Progenitor cell of endocrine pancreas (in vitro differentiated cells): Measurements from ENCODE around the gene CACNB4. TPM values are rescaled to one million over a fixed set of nuclear protein-coding genes. Genes with fewer than 3 reads are reported as not detected.

ENCODE experiments used
- DNase-seq: peaks from one replicate; pipeline ENCODE4 v3.0.0; 2021; ENCODE audit warnings: low spot score; ENCODE audit not compliant: unreplicated experiment
- H3K27ac Mint-ChIP-seq: 2 replicates; pipeline ENCODE4 v1.8.0; 2021; ENCODE audit warnings: mild to moderate bottlenecking, moderate library complexity, mixed read lengths
- H3K27me3 Mint-ChIP-seq: 2 replicates; pipeline ENCODE4 v1.8.0; 2021; ENCODE audit warnings: mixed read lengths
- H3K36me3 Mint-ChIP-seq: 2 replicates; pipeline ENCODE4 v1.8.0; 2022; ENCODE audit warnings: mixed read lengths; ENCODE audit not compliant: insufficient read depth
- H3K4me1 Mint-ChIP-seq: 2 replicates; pipeline ENCODE4 v1.8.0; 2021; ENCODE audit warnings: low read depth, mixed read lengths
- H3K4me3 Mint-ChIP-seq: 2 replicates; pipeline ENCODE4 v1.8.0; 2021; ENCODE audit warnings: low read depth, mild to moderate bottlenecking, moderate library complexity, mixed read lengths
- H3K9me3 Mint-ChIP-seq: 2 replicates; pipeline ENCODE4 v1.8.0; 2021; ENCODE audit warnings: low read depth, mixed read lengths
- CTCF ChIP-seq: fragments of 200-600 bp; sonication (generic); IDR thresholded peaks from one replicate; pipeline ENCODE4 v1.5.0; 2021; ENCODE audit warnings: antibody characterized with exemption, mild to moderate bottlenecking; ENCODE audit not compliant: unreplicated experiment
- total RNA-seq: library from RNA; stranded (reverse); gene quantifications from 2 replicates; pipeline ENCODE4 v1.2.1, GENCODE V29; 2021

The CACNB4 gene
- total RNA-seq, 1 donor from 2014 or later, result 2.5 TPM

GRCh38 chr2:151959238-151959637, 139.6 kb downstream of the CACNB4 start:
- H3K4me3 Mint-ChIP-seq, result no peak overlapping the region
- H3K36me3 Mint-ChIP-seq, result no peaks in the 10 kb centered on the region
- no peaks in the 10 kb centered on the region for H3K4me1 Mint-ChIP-seq
- no peaks in the 10 kb centered on the region for H3K9me3 Mint-ChIP-seq
- no peak for DNase-seq
- peaks cover 4% of the 10 kb centered on the region for H3K27me3 Mint-ChIP-seq
- no peak overlapping the region for H3K27ac Mint-ChIP-seq
- no peak for TF ChIP-seq CTCF

GRCh38 chr2:151953467-151953866, 145.4 kb downstream of the CACNB4 start:
- H3K4me3 Mint-ChIP-seq, result no peak overlapping the region
- no peak for DNase-seq
- no peaks in the 10 kb centered on the region for H3K36me3 Mint-ChIP-seq
- H3K4me1 Mint-ChIP-seq, result no peaks in the 10 kb centered on the region
- no peak for TF ChIP-seq CTCF
- H3K27me3 Mint-ChIP-seq, result peaks cover 10% of the 10 kb centered on the region
- H3K27ac Mint-ChIP-seq, result no peak overlapping the region
- no peaks in the 10 kb centered on the region for H3K9me3 Mint-ChIP-seq

- no peak overlapping the region for H3K4me3 Mint-ChIP-seq
- H3K4me1 Mint-ChIP-seq, result no peaks in the 10 kb centered on the region
- DNase-seq, result no peak
- H3K27me3 Mint-ChIP-seq, result peaks cover 10% of the 10 kb centered on the region
- no peak overlapping the region for H3K27ac Mint-ChIP-seq
- no peaks in the 10 kb centered on the region for H3K9me3 Mint-ChIP-seq
- TF ChIP-seq CTCF, result no peak
- no peaks in the 10 kb centered on the region for H3K36me3 Mint-ChIP-seq
Measured at GRCh38 chr2:151952691-151953456, 146.0 kb downstream of the CACNB4 start.

- no peak overlapping the region for H3K4me3 Mint-ChIP-seq
- TF ChIP-seq CTCF, result no peak
- H3K27me3 Mint-ChIP-seq, result no peaks in the 10 kb centered on the region
- no peak overlapping the region for H3K27ac Mint-ChIP-seq
- H3K9me3 Mint-ChIP-seq, result peaks cover 5% of the 10 kb centered on the region
- no peaks in the 10 kb centered on the region for H3K36me3 Mint-ChIP-seq
- peaks cover 2% of the 10 kb centered on the region for H3K4me1 Mint-ChIP-seq
- DNase-seq, result no peak
Measured at GRCh38 chr2:151947813-151948165, 151.1 kb downstream of the CACNB4 start.

GRCh38 chr2:151946899-151947812, 151.7 kb downstream of the CACNB4 start:
- peak; percentile 64 for TF ChIP-seq CTCF
- H3K4me1 Mint-ChIP-seq, result peaks cover 2% of the 10 kb centered on the region
- DNase-seq, result peak; percentile 10
- no peaks in the 10 kb centered on the region for H3K27me3 Mint-ChIP-seq
- no peaks in the 10 kb centered on the region for H3K36me3 Mint-ChIP-seq
- H3K27ac Mint-ChIP-seq, result no peak overlapping the region
- H3K4me3 Mint-ChIP-seq, result no peak overlapping the region
- H3K9me3 Mint-ChIP-seq, result peaks cover 9% of the 10 kb centered on the region
